GM19351 (cell line): Measurements from ENCODE around the gene ARSA.

ENCODE experiments used
- ATAC-seq: cut with Tn5 transposase; IDR thresholded peaks from one replicate; pipeline ENCODE4 v1.9.1; 2021; ENCODE audit warnings: mild to moderate bottlenecking, moderate library complexity; ENCODE audit not compliant: unreplicated experiment

Gene ARSA

GRCh38 chr22:50606165-50606945 lies 21.6 kb downstream of the ARSA start:
- no peak for ATAC-seq

GRCh38 chr22:50605613-50606074 lies 22.3 kb downstream of the ARSA start:
- ATAC-seq = no peak

GRCh38 chr22:50605002-50605612 lies 22.8 kb downstream of the ARSA start:
- ATAC-seq = no peak

GRCh38 chr22:50604256-50605001 lies 23.5 kb downstream of the ARSA start:
- no peak for ATAC-seq

- ATAC-seq = no peak
These were observed 24.3 kb downstream of the ARSA start for GRCh38 chr22:50603511-50604255.

- ATAC-seq = no peak
These were observed 25.6 kb downstream of the ARSA start for GRCh38 chr22:50602338-50602700.

GRCh38 chr22:50601669-50602337 lies 26.1 kb downstream of the ARSA start:
- ATAC-seq = no peak

GRCh38 chr22:50600967-50601668 lies 26.8 kb downstream of the ARSA start:
- ATAC-seq = no peak

GRCh38 chr22:50600538-50600937 lies 27.4 kb downstream of the ARSA start, which contains the start of gene MAPK8IP2:
Gene MAPK8IP2 (plus strand): TSS chr22:50600793. CDS start chr22:50600819, 26 bp downstream.
- no peak for ATAC-seq

- no peak for ATAC-seq
These were observed 28.0 kb downstream of the ARSA start for GRCh38 chr22:50599816-50600455.

GRCh38 chr22:50597097-50597496 lies 30.9 kb downstream of the ARSA start:
- no peak for ATAC-seq

- no peak for ATAC-seq
These were observed 32.8 kb downstream of the ARSA start for GRCh38 chr22:50595189-50595588.

GRCh38 chr22:50587407-50587806 lies 40.5 kb downstream of the ARSA start:
- ATAC-seq = no peak

GRCh38 chr22:50586416-50586815 lies 41.5 kb downstream of the ARSA start:
- ATAC-seq = no peak

- ATAC-seq = no peak
These were observed 42.2 kb downstream of the ARSA start for GRCh38 chr22:50585781-50586180.

GRCh38 chr22:50585238-50585637 lies 42.7 kb downstream of the ARSA start:
- no peak for ATAC-seq

- ATAC-seq = no peak
These were observed 43.6 kb downstream of the ARSA start for GRCh38 chr22:50584106-50585096.

GRCh38 chr22:50583294-50583861 lies 44.6 kb downstream of the ARSA start:
- ATAC-seq = peak; percentile 19
